A172 (cell line): ENCODE measurements around the gene ALDH1A3. TPM values are rescaled to one million over a fixed set of nuclear protein-coding genes. Genes with fewer than 3 reads are reported as not detected.

ENCODE experiments used
- DNase-seq: peaks from one replicate; pipeline ENCODE4 v3.0.0-alpha.2; 2015; ENCODE audit warnings: low spot score
- total RNA-seq: library from RNA; depleted of rRNA; stranded (reverse); fragments of >200 nt; shearing (Covaris generic); gene quantifications from 2 replicates; pipeline ENCODE4 v1.2.3, GENCODE V29; 2014

Gene ALDH1A3
- total RNA-seq, 1 experiment from 2014 or later, result 17.6 TPM

GRCh38 chr15:100901702-100902435, 22.2 kb downstream of the ALDH1A3 start:
- no peak for DNase-seq

DNA sequence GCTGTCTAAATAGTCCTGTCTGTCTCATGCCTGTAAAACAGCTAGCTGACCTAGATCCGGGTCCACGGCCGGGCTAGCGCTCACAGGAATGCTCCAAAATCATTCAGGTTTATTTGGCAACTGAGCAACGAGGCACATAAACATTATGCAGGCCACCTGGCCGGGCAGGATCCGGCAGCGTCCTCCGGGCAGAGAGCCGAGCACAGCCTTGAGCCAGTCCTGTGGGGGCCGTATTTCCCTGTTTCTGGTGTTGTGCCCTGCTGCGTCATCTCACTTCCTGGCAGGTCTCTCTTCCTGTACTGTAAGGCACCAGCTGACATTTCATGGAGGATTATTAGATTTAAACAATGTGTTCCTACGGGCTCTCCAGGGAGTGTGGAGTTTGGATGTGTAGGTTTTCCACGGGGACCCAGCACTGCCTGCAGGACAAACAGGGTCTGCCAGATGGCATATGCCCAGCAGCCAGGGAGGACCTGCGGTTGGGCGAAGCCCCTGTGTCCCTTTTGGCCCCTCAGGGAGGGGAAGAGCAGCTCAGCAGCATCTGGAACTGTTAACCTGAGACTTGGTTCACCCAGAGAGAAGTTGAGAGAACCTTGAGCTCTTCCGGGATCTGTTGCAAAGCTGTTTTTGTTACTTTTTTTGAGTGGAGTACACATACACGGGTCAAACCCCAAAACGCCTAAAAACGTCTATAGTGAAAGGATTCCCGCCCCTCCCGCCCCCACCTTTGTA, 23.0 kb downstream of the ALDH1A3 start:
- peak; percentile 41 for DNase-seq

- DNase-seq, result no peak
Measured at GRCh38 chr15:100903168-100903554, 23.5 kb downstream of the ALDH1A3 start.

DNA sequence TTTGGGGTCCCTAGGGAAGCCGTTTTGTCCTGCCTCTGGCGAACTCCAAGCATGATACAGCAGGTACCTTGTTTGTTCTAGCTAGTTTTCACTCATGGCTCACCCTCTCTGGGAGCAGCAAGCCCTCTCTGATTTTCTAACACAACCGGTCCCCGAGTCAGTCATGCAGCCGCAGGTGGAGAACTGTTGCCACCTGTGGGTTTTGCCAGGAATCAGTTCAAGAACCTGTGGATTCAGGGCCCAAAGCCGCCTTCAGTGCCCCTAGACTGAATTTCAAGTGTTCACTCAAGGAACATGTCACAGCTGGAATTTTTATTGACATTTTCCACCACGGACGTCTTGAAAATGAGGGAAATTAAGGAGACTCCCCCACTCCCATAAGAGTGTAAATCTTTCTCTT, 26.2 kb downstream of the ALDH1A3 start:
- no peak for DNase-seq

- no peak for DNase-seq
Measured at GRCh38 chr15:100908466-100908865, 28.8 kb downstream of the ALDH1A3 start.

DNA sequence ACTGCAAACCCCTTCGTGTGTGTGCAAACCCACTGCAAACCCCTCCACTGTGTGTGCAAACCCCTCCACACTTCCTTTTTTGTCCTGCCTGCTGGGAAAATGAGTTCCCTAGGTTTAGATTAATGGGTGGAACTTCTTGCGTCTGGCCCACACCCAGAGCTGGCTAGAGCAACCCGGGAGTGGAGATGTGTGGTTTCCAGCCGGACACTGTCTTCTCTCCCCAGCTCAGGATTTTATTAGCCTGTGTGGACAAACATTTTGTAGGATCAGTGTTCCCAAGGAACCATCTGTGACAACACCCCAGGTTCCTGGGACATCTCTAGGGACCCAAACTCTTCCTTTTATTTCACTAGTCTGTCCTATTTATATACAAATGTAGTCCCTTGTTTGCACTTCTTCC, 29.9 kb downstream of the ALDH1A3 start:
- DNase-seq, result no peak

DNA sequence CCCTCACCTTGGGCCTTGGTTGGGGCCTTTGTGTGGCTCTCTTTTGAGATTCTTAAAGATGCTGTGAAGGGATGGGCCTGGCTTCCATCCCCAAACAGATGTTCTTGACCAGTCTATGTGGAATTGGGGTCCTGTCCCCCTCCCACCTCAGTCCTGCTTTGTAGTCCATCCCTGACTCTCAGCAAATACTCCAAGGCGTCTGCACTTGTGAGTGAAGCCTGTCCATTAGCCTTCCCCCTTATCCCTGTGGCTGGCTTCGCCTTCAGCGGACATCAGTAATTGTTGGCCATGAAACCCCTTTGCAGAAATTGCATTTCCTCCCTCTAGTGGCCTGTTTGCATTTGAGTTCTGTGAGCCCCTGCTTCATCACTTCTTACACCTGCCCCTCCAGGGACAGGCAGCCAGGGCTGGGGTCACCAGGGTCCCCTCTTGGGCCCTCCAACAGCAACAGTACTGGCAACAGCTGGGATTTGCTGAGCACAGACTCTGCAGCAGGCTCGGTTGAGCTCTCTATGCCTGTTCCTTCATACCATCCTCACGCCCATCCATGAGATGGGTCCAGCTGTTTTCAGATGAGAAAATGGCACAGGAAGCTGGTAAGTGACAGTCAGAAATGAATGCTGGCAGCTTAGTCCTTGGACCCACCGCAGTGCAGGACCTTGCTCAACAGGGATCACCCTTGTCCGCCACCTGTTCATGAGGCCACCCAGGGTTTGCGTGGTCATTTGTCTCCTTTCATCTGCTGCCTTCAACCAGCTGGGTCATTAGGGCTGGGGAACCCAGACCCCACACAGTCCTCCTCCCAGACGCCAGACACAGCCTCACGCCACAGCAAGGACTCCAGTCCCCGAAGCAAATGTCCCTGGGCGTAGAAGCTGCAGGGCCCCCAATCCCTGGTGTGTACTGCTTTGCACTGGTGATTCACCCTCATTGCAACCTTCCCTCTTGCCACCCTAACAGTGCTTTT, 30.6 kb downstream of the ALDH1A3 start:
- no peak for DNase-seq

DNA sequence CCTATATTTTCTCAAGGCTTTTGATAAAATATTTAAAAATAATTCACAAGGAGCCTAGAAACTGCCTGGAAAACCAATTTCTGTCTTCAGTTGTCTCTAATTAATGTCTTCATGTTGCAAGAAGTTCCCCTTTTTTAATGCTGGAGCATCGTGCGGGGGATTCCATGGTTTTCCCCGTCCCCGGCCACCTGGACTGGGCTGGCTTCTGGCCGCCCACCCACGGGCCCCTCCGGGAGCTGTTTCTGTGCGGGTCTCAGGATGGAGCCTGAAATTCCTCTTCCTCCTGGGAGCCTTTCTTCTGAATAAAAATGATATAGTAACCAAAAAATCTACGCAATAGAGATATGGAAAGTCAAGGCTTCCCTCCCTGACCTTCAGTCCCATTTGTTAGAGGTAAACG, 31.5 kb downstream of the ALDH1A3 start:
- DNase-seq, result no peak

DNA sequence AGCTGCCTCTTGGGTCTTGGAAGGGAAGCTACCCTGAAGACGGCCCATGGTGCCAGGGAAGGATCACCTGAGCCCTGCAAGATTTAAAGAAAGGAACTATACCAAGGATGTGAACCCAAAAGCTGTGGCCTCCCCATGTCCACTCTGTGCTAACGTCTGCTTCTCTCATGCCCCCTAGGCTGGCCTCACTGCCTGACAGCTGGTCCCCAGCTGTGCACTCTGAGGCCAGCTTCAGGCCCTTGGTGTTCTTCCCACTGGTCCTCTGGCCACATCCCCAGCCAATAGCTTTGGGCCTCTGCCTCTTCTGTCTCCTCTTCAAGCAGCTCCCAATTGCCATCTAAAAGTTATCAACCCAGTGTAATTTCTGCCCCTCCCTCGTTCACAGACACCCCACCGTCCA, 34.3 kb downstream of the ALDH1A3 start:
- DNase-seq, result no peak

GRCh38 chr15:100914876-100915275, 35.2 kb downstream of the ALDH1A3 start:
- no peak for DNase-seq

- peak; percentile 49 for DNase-seq
Measured at GRCh38 chr15:100918034-100918689, 38.5 kb downstream of the ALDH1A3 start.

- DNase-seq, result peak; percentile 3
Measured at GRCh38 chr15:100918690-100919480, 39.3 kb downstream of the ALDH1A3 start, which contains the start of gene LRRK1. Gene LRRK1, plus strand, starts transcription at chr15:100919357. Its CDS starts 5,276 bp downstream, at chr15:100924633.

- DNase-seq, result no peak
Measured at GRCh38 chr15:100919481-100920405, 40.1 kb downstream of the ALDH1A3 start.

DNA sequence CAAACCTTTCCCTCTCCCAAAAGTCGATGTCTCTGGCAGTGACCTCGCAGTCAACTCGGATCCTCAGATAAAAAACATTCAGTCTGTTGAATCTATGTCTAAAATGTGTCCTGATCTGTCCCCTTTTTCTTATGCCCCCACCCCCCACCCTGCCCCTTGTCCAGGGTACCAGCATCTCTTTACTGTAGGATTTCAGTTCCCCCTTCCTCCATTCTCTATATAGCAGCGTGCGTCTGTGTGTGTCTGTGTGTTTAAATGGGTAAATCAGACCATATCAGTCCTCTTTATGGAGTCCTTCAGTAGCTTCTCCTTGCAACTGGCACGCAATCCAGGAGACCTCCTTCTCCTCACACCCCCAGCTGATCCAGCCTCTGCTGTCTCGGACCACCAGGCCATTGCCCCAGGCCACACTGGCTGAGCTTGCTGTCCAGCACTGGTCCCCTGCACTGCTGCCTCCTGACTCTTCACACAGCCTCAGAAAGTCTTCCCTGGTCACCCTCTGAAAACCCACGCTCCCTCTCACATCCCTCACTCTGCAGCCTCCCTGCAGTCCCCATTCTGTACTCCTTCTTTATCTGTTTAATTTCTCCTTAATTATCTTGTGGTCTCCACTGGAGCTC, 41.0 kb downstream of the ALDH1A3 start:
- DNase-seq, result no peak

GRCh38 chr15:100922192-100923040, 42.8 kb downstream of the ALDH1A3 start:
- no peak for DNase-seq

DNA sequence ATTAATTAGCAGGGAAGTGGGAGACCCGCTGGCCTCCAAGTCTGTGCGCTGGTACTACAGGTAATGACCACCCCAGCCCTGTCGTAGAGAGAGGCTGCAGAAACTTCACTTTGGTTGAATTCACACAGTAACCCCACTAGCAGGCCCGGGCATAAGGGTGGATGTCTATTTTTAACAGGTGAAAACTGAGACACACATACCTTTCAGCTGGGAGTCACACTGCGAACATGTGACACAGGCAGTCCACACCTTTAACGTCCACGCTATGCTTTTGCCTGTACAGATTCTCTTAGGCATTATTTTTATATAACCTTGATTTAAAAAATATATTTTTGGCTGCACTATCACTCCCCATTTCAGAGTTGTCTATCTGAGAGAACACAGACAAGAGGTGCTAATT, 43.4 kb downstream of the ALDH1A3 start:
- no peak for DNase-seq

DNA sequence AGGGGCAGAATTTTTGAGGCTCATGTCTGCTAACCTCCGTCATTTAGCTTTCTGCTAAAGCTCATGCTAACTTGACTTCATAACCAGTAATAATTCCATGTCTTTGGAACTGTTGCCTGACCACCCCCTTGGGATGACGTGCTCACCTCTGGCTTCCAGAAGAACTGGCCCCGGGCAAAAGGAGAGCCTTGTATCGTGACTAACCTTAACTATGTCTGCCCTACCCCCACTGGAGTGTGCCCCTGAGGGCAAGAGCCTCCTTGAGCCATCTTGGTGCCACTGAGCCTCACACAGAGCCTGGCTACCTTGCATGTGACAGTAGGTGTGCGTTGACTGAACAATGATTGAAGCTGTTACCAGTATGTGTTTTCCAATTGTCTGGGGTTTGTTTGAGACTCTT, 44.3 kb downstream of the ALDH1A3 start:
- no peak for DNase-seq

DNA sequence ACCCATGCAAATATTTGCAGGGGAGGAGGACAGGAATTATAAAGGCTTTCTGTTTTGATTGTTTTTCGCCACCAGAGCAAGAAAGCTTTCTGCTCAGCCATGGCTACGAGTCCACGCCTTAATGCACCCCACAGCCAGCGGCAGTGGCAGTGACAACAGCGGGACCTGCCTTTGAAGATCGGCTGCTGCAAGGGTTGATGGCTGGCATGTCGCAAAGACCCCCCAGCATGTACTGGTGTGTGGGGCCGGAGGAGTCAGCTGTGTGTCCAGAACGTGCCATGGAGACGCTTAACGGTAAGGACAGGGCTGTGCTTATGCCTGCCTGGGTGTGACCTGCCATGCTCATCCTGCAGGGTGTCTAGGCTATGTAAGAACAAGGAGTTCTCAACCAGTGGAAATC, 44.8 kb downstream of the ALDH1A3 start:
- no peak for DNase-seq
